NCI-H345 (cell line): Measurements from ENCODE around the gene BICD2.

ENCODE experiments used
- DNase-seq: peaks from one replicate; lab custom pipeline; 2025; lab: John Stamatoyannopoulos, UW

BICD2 gene

GRCh38 chr9:92727716-92728700 is 36.6 kb downstream of the BICD2 start:
- DNase-seq = no peak

GRCh38 chr9:92726971-92727715 is 37.5 kb downstream of the BICD2 start:
- no peak for DNase-seq

- DNase-seq = no peak
Measured at GRCh38 chr9:92726348-92726747, 38.3 kb downstream of the BICD2 start.

DNA sequence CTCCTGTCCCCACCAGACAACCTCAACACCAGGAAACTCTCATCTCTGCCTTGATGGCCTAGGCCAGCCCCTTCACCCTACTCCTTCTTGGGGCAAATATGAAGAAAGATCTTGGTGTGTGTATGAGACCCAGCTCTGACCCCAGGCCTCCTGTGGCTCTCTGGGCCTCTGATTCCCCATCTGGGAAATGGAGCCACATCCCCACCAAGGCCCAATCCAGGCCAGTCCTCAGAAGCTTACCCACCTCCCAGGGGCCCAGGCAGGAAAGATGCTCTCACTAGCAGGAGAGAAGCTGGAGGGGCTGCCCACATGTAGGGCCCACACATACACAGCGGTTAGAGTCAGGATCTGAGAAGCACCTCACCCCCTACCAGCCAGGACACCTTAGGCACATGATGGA is 38.9 kb downstream of the BICD2 start:
- no peak for DNase-seq

GRCh38 chr9:92725266-92725545 is 39.4 kb downstream of the BICD2 start:
- no peak for DNase-seq

- DNase-seq = peak; percentile 83
Measured at GRCh38 chr9:92724528-92725265, 39.9 kb downstream of the BICD2 start.

GRCh38 chr9:92723801-92724323 is 40.8 kb downstream of the BICD2 start:
- DNase-seq = no peak

DNA sequence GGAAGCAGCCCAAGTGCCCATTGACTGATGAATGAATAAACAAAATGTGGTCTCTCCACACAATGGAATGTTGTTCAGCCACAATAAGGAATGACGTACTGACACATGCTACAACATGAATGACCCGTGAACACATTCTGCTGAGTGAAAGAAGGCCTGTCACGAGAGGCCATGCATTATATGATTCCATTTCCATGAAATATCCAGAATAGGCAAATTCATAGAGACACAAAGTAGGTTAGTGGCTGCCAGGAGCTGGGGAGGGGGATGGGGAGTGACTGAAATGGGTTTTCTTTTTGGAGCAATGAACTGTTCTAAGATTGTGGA is 41.4 kb downstream of the BICD2 start:
- no peak for DNase-seq

- peak; percentile 92 for DNase-seq
Measured at GRCh38 chr9:92722386-92723298, 42.0 kb downstream of the BICD2 start.

DNA sequence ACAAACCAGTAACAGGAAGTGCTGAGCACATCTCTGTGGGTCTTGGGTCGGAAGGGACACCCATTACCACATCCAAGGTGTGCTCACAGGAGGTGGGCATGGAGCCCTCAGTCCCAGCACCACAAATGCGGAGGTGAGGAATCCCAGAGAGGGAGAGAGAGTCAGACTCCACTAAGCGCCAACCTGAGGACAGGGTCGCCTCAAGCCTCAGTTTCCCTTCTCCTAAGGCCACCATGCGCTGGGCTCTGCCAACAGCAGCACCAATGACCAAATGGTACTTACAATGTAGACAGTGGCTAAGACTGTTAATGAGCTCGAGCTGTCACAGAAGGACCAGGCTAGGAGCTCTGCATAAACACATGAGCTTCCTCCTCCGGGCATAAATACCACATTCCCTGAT is 43.1 kb downstream of the BICD2 start:
- no peak for DNase-seq

GRCh38 chr9:92720807-92721535 is 43.7 kb downstream of the BICD2 start:
- no peak for DNase-seq

GRCh38 chr9:92720209-92720765 is 44.3 kb downstream of the BICD2 start:
- no peak for DNase-seq

- DNase-seq = no peak
Measured at GRCh38 chr9:92719028-92719647, 45.5 kb downstream of the BICD2 start.

GRCh38 chr9:92718086-92719001 is 46.3 kb downstream of the BICD2 start:
- peak; percentile 56 for DNase-seq

DNA sequence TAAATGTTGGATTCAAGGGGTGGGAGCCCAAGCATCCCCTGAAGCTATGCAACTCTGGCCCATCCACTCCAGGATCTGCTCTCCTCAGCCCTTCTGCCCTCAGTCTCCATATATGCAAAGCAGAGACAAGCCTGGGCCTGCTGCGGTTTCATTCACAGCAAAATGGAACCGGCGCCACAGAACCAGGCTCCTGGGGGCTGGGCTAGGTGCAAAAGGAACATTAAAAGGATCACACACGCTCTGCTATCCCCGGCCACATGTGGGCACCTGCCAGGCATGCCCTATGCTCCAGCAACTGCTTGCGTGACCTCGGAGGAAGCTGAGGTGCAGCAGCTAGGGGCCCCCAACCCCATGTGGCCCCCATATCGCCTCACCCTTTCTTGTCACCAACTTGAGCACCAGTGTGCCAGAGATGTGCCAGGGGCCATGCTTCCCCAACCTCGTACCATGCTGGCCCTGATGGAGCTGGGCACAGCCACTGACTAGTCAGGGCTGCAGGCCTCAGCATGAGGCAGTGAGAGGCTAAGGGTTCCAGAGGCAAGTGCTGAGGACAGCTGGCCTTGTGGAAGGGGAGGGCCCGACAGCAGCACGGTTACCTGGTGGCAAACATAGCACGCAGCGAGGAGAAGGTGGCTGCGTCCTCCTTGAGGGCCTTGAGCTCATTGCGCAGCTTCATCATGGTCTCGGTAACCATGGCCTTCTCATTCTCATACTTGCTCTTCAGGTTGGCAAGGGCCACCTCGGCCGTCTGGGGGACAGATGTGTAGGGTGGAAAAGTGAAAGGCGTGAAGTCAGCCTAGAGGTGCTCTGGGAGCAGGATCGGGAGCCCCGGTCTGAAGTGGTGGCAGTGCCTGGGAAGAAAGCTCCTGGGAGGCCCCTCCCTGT is 47.2 kb downstream of the BICD2 start:
- no peak for DNase-seq

- DNase-seq = peak; percentile 44
Measured at GRCh38 chr9:92716557-92716956, 48.1 kb downstream of the BICD2 start.

GRCh38 chr9:92715488-92716231 is 49.0 kb downstream of the BICD2 start:
- DNase-seq = no peak
